T-helper 2 cell treated with Interferon-gamma antibody and Interleukin-4, amounts not matched to agents 5 μg/mL and 100 μg/mL, for 36 hours (primary cell): Measurements from ENCODE around the gene GLIS2.

ENCODE experiments used
- DNase-seq: peaks from one replicate; pipeline ENCODE4 v3.0.0; 2021; ENCODE audit warnings: low spot score
- H3K27ac Mint-ChIP-seq: one replicate; pipeline ENCODE4 v1.8.0; 2021; ENCODE audit warnings: mild to moderate bottlenecking, mixed read lengths
- H3K27me3 Mint-ChIP-seq: one replicate; pipeline ENCODE4 v1.8.0; 2021; ENCODE audit warnings: low read depth, mixed read lengths
- H3K36me3 Mint-ChIP-seq: one replicate; pipeline ENCODE4 v1.8.0; 2021; ENCODE audit warnings: low read depth, mixed read lengths
- H3K4me1 Mint-ChIP-seq: one replicate; pipeline ENCODE4 v1.8.0; 2021; ENCODE audit warnings: low read depth, mixed read lengths
- H3K4me3 Mint-ChIP-seq: one replicate; pipeline ENCODE4 v1.8.0; 2022; ENCODE audit warnings: mild to moderate bottlenecking, moderate library complexity, mixed read lengths
- H3K9me3 Mint-ChIP-seq: one replicate; pipeline ENCODE4 v1.8.0; 2021; ENCODE audit warnings: mixed read lengths

The GLIS2 gene

DNA sequence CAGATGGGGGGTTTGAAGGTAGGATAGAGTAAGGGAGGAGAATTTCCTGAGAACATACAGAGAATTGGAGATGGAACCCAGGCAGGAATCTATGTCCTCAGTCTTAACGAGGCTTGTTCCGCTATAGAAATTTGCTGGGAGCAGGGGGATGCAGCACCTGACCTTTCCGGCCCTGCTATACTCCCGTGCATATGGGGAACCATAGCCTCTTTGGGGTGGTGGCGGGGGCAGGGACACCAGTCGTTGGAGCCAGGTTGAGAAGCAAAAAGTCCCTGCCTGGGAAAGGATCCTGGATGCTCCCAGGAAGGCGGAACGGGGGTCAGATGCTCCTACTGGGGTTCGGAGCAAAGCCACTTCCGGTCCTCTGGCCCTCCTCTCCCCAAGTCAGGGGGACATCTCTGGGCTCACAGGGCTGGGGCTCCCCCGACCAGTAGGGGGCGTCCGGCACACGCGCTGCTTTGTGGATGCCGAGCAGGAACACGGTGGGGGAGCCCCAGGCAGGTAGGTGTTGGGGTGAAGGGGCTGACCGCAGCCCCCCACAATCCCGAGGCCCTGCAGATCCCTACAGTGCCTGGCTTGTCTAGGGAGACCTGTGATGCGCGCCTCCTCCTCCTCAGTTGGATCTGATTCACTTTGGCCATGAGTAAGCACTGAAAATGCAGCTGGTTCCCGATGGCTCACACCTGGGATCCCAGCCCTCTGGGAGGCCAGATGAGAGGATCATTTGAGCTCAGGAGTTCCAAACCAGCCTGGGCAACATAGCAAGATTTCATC, 27.5 kb upstream of the GLIS2 start:
- Mint-ChIP-seq H3K27me3 (no peaks in the 10 kb centered on the region), H3K27ac (no peak overlapping the region), H3K4me3 (no peak overlapping the region), H3K9me3 (no peaks in the 10 kb centered on the region), H3K36me3 (no peaks in the 10 kb centered on the region), H3K4me1 (peaks cover 4% of the 10 kb centered on the region)
- peak; percentile 75 for DNase-seq

- Mint-ChIP-seq H3K27ac (no peak overlapping the region), H3K27me3 (no peaks in the 10 kb centered on the region), H3K36me3 (no peaks in the 10 kb centered on the region), H3K4me3 (no peak overlapping the region), H3K9me3 (no peaks in the 10 kb centered on the region), H3K4me1 (peaks cover 4% of the 10 kb centered on the region)
- no peak for DNase-seq
Observed at GRCh38 chr16:4290236-4290830, 25.5 kb upstream of the GLIS2 start.

GRCh38 chr16:4291699-4292098, 24.2 kb upstream of the GLIS2 start:
- no peak overlapping the region for H3K27ac Mint-ChIP-seq
- no peaks in the 10 kb centered on the region for H3K36me3 Mint-ChIP-seq
- H3K9me3 Mint-ChIP-seq: no peaks in the 10 kb centered on the region
- H3K4me3 Mint-ChIP-seq: no peak overlapping the region
- H3K27me3 Mint-ChIP-seq: no peaks in the 10 kb centered on the region
- peaks cover 4% of the 10 kb centered on the region for H3K4me1 Mint-ChIP-seq
- no peak for DNase-seq

DNA sequence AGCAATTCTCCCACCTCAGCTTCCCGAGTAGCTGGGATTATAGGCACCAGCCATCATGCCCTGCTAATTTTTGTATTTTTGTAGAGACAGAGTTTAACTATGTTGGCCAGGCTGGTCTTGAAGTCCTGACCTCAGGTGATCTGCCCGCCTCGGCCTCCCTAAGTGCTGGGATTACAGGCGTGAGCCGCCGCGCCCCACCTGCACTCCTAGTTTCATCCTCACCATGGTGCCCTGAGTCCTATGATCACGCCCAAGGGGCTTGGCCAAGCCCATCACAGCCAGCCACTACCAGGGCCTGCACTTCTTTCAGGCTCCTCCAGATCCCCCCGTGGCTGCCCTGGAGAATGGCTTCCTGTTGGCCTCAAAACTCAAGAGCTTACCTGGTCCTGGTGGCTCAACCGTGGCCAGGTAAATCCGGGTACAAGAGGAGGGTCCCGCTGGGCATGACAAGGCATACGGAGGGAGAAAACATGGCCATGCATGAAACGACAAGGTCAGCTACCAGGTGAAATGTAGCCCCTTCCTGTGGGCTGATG, 22.6 kb upstream of the GLIS2 start:
- H3K4me3 Mint-ChIP-seq: no peak overlapping the region
- H3K27me3 Mint-ChIP-seq: no peaks in the 10 kb centered on the region

DNA sequence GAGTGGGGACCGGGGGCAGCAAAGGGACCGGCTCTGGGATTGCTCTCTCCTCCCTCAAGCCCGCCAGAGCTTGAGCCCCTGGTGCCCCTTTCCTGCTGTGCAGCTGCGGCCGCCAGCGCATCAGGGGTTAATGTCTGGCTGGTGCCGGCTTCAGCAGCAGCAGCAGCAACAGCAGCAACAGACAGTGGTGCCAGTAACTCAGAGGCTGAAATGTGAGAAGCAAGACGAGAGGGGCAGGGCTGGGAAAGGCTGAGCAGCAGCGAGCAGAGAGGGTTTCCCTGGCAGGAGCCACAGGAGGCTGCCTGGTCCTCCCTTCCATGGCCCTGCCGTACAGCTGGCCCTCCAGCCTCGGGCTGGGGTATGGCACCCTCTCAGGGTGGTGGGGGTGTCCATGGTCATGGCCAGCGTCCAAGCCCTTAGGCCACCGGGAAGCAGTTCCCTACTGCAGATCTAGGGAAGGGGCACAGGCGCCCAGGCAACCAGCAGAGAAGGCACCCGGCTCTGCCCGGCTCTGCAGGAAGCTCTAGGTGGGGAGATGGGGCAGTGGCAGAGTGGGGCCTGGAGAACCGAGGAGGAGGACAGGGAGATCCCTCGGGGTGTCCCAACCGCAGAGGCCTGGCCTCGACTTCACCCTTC, 21.9 kb upstream of the GLIS2 start:
- Mint-ChIP-seq H3K27ac (no peak overlapping the region), H3K4me3 (no peak overlapping the region), H3K27me3 (no peaks in the 10 kb centered on the region), H3K36me3 (no peaks in the 10 kb centered on the region), H3K4me1 (no peaks in the 10 kb centered on the region), H3K9me3 (no peaks in the 10 kb centered on the region)
- DNase-seq: no peak

More for the DNA sequence above, 22.6 kb upstream of the GLIS2 start:
- no peak for DNase-seq
- H3K4me1 Mint-ChIP-seq: peaks cover under 1% of the 10 kb centered on the region
- H3K27ac Mint-ChIP-seq: no peak overlapping the region
- H3K9me3 Mint-ChIP-seq: no peaks in the 10 kb centered on the region
- no peaks in the 10 kb centered on the region for H3K36me3 Mint-ChIP-seq

- no peak overlapping the region for H3K4me3 Mint-ChIP-seq
- H3K36me3 Mint-ChIP-seq: peaks cover 4% of the 10 kb centered on the region
- H3K4me1 Mint-ChIP-seq: no peaks in the 10 kb centered on the region
- DNase-seq: no peak
- H3K9me3 Mint-ChIP-seq: no peaks in the 10 kb centered on the region
- no peak overlapping the region for H3K27ac Mint-ChIP-seq
- H3K27me3 Mint-ChIP-seq: no peaks in the 10 kb centered on the region
Observed at GRCh38 chr16:4295581-4295980, 20.3 kb upstream of the GLIS2 start.

DNA sequence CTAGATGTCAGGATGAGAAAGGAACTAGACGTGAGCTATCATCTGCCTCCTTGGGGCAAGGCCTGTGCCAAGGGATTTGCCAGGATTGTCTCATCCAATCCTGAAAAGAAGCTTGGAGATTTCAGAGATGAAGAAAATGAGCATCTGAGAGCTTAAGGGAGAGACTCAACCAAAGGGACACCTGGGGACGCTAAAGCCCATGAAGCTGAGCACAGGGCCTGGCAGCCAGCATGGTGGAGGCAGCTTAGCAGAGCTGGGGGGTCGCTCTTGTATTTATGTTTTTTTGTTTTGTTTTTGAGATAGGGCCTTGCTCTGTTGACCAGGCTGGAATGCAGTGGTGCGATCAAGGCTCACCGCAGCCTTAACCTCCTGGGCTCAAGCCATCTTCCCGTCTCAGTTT, 18.4 kb upstream of the GLIS2 start:
- Mint-ChIP-seq H3K27me3 (no peaks in the 10 kb centered on the region), H3K4me1 (no peaks in the 10 kb centered on the region), H3K4me3 (no peak overlapping the region), H3K27ac (no peak overlapping the region), H3K36me3 (peaks cover 4% of the 10 kb centered on the region), H3K9me3 (no peaks in the 10 kb centered on the region)
- DNase-seq: no peak

DNA sequence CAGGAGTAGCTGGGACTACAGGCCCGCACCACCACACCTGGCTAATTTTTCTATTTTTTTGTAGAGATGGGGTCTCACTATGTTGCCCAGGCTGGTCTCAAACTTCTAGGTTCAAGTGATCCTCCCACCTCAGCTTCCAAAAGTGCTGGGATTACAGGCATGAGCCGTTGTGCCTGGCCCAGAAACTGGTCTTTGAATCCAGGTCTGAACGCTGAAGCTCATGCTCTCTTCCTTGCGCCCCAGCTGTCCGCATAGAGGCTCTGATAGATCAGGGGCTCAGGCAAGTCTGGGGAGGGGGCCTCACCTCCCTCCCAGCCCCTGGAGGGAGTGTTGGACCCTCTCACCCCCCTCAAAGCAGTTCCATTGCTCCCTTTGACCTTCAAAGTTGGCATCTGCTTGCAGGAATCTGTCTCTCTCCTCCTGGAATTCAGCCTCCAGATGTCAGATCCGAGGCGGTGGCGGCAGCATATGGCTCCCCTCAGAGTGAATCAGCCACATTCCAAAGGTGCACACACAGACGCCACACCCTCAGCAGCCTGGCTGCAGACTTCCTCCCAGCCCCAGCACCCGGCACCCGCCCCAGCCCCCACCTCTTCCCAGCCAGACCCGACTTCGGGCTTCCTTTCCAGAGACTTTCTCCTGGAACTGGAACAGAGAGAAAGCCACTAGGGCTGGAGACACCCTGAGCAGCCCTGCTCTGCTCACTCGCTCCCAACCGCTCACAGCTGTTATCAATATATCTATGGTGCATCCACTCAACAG, 16.9 kb upstream of the GLIS2 start:
- Mint-ChIP-seq H3K4me1 (peaks cover 2% of the 10 kb centered on the region), H3K4me3 (no peak overlapping the region), H3K36me3 (peaks cover 5% of the 10 kb centered on the region), H3K27me3 (no peaks in the 10 kb centered on the region), H3K9me3 (no peaks in the 10 kb centered on the region), H3K27ac (no peak overlapping the region)
- no peak for DNase-seq

DNA sequence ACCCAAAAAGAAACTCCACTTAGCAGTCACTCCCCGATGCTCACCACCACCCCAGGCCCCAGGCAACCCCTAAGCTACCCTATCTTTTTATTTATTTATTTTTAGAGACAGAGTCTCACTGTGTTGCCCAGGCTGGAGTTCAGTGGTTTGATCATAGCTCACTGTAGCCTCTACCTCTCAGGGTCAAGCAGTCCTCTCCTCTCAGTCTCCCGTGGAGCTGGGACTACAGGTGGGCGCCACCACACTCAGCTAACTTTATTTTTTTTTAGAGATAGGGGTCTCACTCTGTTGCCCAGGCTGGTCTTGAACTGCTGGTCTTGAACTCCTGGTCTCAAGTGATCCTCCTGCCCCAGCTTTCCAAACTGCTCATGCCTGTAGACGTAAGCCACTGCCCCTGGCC, 14.7 kb upstream of the GLIS2 start:
- Mint-ChIP-seq H3K9me3 (no peaks in the 10 kb centered on the region), H3K4me1 (peaks cover 10% of the 10 kb centered on the region), H3K36me3 (peaks cover 12% of the 10 kb centered on the region), H3K27me3 (no peaks in the 10 kb centered on the region), H3K4me3 (no peak overlapping the region), H3K27ac (no peak overlapping the region)
- DNase-seq: no peak

DNA sequence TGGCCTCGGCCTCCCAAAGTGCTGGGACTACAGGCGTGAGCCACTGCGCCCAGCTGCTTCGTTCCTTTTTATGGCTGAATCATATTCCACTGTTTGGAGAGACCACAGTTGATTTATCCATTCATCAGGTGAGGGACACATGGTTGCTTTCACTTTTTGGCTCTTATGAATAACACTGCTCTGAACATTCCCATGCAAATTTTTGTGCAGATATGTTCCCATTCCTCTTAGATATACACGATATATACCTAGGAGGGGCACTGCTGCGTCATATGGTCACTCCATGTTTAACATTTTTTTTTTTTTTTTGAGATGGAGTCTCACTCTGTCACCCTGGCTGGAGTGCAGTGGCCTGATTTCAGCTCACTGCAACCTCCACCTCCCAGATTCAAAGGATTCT, 13.9 kb upstream of the GLIS2 start:
- Mint-ChIP-seq H3K9me3 (no peaks in the 10 kb centered on the region), H3K27me3 (no peaks in the 10 kb centered on the region), H3K4me3 (no peak overlapping the region), H3K4me1 (peaks cover 16% of the 10 kb centered on the region), H3K27ac (no peak overlapping the region), H3K36me3 (peaks cover 13% of the 10 kb centered on the region)
- DNase-seq: no peak

- Mint-ChIP-seq H3K27ac (no peak overlapping the region), H3K36me3 (peaks cover 17% of the 10 kb centered on the region), H3K27me3 (no peaks in the 10 kb centered on the region), H3K9me3 (no peaks in the 10 kb centered on the region), H3K4me1 (peaks cover 20% of the 10 kb centered on the region), H3K4me3 (no peak overlapping the region)
- no peak for DNase-seq
Observed at GRCh38 chr16:4303973-4304372, 11.9 kb upstream of the GLIS2 start.

GRCh38 chr16:4306470-4307214, 9.2 kb upstream of the GLIS2 start:
- no peak for DNase-seq
- H3K4me3 Mint-ChIP-seq: peak overlapping the region; percentile 100
- peaks cover 24% of the 10 kb centered on the region for H3K4me1 Mint-ChIP-seq
- H3K36me3 Mint-ChIP-seq: peaks cover 13% of the 10 kb centered on the region
- no peaks in the 10 kb centered on the region for H3K27me3 Mint-ChIP-seq
- no peaks in the 10 kb centered on the region for H3K9me3 Mint-ChIP-seq
- H3K27ac Mint-ChIP-seq: peak overlapping the region; percentile 98
